Esophagus squamous epithelium (tissue), 4 donors: Measurements from ENCODE around the gene UQCC2.

Source experiments
- POLR2A ChIP-seq, 4 donors: fragments of 450-650 bp; IDR thresholded peaks; one replicate each; pipeline ENCODE4 v1.6.1; 2017; ENCODE audit warnings: antibody characterized with exemption in 4 of 4, mild to moderate bottlenecking in 4 of 4, moderate library complexity in 3 of 4
- TF ChIP-seq, protein P1 (sequence below), 6 experiments: fragments of 450-650 bp in 4 of 6; fragments of 200-600 bp in 2 of 6; sonication (generic) in 2 of 6; IDR thresholded peaks; one replicate each; pipeline ENCODE4 v1.5.1; 2016 to 2019; ENCODE audit warnings: antibody characterized with exemption in 6 of 6, mild to moderate bottlenecking in 4 of 6, moderate library complexity in 4 of 6

DNA sequence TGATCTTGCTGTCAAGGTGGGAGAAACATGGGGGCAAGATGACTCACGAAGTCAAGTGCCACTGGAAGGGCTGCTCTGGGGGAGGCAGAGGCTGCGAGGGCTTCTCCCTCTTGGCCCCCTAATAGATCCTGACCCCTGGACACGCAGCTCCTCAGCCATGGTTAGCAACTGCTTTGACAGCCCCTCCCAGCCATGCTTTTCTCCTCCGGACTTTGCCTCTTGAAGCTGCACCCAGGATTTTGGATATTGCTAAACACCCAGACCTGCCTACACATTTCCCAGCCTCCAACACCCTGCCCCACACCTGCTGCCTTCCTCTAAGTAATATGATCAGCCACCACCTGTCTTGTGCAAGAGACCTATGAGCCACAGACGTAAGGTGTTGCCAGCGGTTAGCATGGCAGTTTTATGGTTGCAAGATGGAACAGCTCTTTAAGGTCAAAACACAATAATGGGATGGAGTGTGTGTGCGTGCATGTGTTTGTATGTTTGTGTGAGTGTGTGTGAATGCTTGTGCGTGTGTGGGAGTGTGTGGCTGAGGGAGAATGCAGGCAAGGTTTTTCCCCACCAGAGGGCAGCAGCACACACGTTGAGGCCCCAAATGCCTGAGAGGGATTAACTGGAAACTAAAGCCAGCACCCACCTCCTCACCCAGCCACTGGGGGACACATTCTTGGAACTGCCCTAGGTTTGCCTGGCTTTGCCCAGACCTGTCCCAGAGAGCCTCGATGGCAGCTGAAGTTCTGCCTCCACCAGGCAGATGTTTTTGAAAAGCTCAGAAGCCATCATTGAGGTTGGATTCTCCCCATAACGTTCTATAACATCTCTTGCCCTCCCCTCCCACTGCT is 32.7 kb upstream of the UQCC2 start:
- no peak for TF ChIP-seq POLR2A (IDR thresholded peaks at IDR 0.05)
- TF ChIP-seq, protein P1, sequence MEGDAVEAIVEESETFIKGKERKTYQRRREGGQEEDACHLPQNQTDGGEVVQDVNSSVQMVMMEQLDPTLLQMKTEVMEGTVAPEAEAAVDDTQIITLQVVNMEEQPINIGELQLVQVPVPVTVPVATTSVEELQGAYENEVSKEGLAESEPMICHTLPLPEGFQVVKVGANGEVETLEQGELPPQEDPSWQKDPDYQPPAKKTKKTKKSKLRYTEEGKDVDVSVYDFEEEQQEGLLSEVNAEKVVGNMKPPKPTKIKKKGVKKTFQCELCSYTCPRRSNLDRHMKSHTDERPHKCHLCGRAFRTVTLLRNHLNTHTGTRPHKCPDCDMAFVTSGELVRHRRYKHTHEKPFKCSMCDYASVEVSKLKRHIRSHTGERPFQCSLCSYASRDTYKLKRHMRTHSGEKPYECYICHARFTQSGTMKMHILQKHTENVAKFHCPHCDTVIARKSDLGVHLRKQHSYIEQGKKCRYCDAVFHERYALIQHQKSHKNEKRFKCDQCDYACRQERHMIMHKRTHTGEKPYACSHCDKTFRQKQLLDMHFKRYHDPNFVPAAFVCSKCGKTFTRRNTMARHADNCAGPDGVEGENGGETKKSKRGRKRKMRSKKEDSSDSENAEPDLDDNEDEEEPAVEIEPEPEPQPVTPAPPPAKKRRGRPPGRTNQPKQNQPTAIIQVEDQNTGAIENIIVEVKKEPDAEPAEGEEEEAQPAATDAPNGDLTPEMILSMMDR (IDR thresholded peaks at IDR 0.05) = peak; percentile 77 to 91 (median 86)
